ENCODE measurements around the gene ALDH1A2.

The ALDH1A2 gene

DNA sequence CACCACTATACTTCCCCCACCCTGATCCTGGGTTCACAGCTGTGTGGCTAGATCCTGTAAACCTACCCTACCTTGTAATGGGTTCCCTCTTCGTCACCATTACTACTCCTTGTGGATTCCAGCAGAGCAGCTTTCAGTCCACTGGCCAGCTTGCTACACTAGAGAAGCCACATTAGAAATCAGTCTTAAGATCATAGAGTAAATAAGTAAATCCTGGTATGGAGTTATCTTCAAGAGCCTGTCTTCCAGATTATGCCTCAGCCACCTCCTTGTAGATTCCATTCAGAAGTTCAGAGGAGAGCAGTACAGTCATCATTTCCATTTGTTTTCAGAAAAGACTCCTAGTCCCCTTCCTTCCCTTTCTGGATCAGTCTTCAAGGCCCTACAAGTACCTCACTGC is 123.7 kb downstream of the ALDH1A2 start:
- no peak for DNase-seq

DNA sequence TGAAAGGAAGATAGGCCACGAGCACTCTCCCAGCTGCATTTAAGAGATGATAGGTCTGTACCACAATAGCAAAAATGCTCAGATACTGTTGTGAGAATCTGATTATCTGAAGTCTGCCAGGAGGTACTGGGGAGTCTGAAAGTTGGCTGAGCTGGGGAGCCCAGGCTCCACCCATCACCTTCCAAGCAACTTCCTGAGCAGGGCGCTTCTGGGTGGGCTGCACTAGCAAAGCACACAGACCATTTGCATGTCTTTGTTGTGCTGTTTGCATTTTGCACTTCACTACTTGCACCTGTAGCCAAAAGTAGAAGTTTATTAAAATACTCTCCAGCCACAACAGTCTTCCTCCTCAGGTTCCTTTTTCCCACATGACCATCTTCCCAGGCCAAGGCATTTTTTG is 133.2 kb downstream of the ALDH1A2 start:
- no peak for DNase-seq

DNA sequence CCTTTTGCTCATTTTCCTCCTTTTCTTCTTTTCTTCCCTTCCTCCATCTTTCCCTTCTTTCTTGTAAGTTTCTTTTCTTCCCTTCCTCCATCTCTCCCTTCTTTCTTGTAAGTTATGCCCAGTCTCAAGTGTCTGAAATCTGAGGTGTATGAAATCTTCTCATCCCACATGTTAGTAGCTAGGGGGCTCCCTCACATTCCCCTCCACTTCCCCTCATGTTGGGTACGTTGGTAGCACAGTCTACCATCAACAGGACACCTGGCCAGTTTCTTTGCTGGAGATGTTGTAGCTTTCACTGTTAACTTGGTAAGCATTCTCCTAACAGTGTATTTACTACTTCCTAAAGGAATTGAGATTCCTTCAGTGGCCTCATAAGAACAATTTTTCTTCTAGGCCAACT is 133.9 kb downstream of the ALDH1A2 start:
- DNase-seq = no peak

DNA sequence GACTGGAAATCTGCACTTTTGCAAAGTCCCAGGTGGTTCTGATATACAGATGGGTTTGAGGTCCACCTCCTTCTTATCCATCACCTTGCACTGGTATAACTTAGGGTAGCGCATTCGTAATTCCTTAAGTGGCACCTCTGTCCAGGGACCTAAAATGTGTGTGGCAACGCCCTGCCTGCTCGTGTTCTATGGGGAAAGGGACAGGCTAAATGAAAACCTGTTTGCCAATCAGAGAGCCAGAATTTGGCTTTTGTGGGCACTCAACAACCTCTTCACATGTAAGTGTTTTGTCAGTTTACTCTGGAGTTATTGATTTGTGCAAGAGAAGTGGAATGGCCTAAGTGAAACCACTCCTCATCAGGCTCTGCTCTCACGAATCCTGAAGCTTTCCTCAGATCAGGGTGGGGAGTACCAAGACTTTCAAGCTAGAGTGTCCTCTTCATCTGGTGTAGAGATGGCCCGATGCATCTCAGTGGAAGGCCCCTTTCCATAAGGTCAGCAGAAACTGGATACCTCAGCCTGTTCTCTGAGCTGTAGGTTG is 138.3 kb downstream of the ALDH1A2 start:
- DNase-seq = no peak

DNA sequence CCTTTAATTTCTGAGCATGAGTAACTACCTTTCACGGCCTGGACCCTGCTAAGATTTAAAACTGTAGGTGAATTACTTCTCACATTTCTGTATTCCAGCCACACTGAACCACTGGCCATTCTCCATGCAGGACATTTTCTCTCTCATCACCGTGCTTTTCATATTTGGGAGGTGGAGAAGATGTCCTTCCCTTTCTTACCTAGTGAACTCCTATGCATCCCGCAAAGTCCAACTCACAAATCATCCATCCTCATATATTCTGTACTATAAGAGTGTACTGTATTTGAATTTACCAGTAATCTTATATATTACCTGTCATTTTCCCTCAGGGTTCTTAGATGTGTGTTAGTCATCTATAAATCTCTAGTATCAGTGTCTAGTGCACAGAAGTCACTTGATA is 139.9 kb downstream of the ALDH1A2 start:
- no peak for DNase-seq

DNA sequence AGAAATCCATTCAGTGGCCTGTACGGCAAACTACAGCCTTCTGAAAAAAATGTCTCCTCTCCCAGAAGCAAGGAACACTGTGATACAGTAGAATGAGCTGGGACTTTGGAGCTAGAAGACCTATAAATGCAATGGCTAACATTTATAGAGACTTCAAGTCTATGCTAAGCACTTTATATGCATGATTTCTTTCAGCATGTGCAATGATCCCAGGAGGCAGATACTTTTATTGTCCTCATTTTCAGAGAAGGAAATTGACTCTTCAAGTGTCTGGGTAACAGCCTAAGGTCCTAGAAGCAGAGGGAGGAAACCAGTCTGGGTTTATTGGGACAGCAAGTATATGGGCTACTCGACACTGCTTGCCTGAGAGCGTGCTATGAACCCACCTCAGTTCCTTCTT is 140.9 kb downstream of the ALDH1A2 start:
- no peak for DNase-seq

DNA sequence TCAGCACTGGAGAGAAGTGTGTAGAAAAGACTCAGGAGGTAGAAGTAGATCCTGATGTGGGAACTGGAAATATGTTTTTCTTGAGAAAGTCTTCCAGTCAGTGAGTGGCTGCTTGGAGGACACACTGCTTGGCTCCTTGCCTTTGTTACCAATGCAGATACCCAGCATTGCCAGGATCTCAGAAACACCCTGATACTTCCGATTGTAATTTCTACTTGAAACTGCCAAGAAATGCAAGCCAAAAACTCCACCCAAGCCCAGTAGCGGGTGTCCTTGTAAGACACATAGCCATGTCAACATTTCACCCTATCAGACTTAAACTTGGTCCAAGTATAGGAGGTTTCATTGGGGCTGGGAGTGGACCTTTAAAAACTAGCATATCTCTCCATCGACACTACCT is 141.8 kb downstream of the ALDH1A2 start:
- no peak for DNase-seq

DNA sequence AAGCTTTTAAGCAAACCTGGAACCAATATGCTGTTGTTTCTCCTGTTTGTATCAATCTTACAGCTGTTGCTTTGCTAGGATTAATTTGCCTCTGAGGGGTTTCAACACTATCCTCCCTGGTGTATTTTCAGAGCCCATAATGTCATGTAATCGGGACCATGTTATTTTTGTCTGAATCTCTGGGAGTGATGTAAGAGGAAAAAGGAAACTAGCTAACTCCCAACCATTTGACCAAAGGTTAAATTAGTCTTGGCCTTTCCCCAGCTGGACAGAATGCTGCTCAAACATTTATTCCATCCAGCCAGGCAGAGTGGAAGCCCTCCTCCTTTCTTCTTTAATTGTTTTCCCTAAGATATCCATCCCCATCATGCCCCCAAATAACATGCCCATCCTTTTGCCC is 142.2 kb downstream of the ALDH1A2 start:
- no peak for DNase-seq

DNA sequence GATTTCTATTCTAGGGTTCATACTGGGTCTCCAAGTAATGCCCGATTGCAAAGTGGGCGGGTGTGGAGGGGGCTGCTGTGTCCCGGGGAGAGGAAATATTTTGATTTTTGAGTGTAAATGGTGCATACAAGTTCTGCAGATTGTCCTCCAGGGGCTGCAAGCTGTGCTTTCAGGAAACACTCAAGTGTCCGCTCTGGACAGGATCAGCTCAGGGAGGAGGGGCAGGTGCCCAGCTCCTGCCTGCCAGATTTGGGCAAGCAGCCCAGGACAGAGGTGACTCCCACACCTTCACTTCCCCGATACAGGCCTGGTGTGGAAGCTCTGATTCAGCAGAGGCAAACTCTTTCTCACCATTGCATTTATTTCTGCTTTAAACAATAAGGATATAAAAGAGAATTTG is 142.7 kb downstream of the ALDH1A2 start:
- DNase-seq = no peak

DNA sequence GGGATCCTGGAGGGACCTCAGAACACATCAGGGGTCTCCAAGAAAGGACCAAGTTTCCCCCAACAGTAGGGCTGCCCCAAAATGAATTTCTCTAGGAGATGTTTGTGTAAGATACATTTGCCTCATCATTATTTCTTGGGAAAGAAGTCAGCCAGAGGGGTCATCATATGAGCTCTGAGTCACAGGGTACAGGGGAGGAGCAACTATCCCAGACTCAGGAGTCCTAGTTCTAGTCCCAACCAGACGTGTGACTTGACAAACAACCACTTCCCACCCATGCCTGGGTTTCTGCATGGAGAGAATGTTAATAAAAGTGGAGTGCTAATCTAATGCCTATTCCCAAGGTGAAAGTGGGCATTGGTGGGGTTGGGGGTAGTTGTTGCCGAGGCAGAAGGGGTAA is 144.1 kb downstream of the ALDH1A2 start:
- DNase-seq = peak; percentile 16

DNA sequence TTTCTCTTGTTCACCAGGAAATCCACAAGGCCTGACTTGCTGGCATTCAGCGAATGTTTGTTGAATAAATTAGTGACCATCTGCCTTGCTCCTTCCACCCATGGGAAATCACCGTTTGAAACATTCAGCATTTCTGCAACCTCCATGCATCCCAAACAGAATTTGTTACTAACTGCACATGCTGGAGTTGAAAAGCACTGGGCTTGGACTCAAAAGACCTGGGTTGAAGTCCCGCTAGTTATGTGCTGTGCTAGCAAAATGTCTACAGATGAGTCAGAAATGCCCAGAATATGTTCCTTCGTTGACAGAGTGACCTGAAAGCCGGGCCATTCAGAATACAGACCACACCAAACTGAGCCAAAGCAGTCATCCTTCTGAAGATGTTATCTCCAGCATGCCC is 144.6 kb downstream of the ALDH1A2 start:
- DNase-seq = no peak

DNA sequence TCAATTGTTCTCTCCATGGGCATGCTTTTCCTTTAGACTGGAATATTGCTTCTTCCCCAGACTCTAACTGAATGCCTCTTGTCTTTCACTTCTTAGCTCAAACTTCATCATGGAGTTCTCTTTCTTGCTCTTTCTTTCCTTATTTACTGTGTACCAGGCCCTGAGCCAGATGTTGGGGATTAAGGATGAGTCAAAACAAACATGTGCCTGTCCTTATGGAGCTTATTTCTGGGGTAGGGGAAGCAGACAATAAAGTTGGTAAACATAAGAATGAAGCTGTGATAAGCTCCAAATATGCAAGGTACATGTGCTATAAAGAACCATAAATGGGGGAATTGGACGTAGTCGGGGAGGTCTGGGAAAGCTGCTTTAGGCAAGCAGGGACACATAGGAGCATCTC is 145.8 kb downstream of the ALDH1A2 start:
- DNase-seq = no peak

DNA sequence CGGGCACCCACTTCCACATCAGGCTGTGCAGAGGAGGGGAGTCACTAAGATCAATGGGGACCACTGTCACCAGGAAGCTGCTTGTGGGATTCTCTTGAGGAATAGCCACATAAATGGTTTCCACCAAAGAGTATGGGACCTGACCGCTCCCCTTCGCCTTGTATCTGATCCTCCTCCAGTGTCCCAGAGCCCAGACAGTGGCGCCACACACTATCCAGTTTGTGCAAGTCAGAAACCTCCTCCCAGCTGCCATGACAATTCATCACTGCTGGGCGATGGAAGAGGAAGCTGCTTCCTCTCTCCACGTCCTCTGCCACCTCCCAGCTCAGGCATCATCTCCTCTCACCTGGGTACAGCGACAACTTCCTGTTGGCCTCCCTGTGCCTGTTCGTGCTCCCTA is 147.5 kb downstream of the ALDH1A2 start:
- no peak for DNase-seq

DNA sequence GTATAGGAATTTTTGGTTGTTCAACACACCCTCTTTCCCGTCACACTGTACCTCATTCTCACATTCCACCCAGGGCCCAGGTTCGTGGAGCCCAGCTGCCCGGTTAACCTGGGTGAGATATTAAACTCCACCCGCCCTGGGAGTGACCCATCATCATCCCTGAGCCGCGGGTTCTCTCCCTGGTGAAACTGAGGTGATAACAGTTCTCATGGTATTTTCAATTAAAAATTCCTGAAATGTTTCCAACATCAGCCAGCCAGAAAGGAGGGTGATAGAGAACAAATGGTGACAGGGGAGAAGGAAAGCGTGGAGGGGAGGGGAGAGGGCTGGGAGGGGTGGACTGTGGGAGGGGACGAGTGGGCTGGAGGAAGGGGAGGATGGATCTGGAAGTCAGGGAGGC is 148.8 kb downstream of the ALDH1A2 start:
- DNase-seq = no peak

DNA sequence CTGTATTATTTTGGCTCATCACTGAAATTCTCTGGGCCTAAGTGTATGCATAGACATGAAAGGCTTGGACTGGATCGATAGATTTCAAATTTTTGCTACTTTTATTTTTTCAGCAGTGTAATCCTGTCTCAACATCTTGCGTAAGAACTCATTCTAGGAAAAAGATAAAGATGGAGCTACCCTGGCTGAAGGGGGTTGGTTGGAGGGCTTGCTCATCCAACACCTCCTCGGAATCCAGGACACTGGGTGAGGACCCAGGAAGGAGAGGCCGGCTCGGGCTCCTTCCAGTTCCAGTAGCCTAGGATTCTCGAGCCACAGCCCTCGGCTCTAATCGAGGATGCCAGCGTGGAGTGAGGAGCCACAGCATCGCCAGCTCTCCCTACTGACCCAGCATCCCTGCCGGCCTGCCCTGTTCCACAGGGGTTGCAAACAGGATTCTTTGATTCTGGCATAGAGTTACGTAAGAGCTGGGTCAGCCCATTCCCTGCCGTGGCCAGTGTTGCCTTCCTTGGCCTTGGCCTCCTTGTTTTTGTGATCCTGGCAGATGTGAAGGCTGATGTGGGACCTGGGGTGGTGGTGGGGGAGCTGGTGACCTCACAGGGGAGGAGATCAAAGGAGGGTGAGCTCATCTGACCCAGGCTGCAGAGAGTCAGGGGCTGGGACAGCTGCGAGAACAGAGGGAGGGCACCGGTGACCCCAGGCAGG is 149.5 kb downstream of the ALDH1A2 start:
- no peak for DNase-seq

DNA sequence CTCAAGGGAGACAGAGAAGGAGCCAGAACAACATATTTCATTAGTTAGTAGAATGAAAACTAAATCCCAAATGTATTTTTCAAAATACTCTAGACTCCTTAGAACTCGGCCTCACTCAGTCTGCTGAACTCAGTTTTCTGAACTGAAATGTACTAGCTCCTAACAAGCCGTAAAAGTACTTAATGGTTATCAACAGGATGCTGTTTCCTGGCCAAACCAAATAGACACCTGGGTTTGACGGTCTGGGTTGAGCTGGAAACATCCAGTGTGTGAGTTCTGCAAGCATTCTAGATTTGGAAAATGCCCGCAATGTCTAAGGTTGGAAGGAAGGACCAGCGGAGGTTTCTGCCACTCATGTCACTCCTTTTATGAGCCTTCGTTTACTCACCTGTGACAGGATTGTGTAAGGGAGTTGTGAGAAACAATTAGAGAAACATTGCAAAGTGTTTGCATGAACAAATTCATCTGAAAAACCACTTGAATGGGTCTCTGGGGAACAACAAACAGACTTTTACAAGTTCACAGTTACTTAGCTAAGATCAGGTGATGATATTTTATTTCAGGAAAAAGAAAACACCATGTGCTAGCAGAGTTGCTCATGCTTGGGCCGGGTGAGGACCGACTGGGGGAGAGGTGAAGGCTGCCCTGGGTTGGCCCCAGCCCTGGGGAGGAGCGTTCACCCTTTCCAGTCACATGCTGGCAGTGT is 151.0 kb downstream of the ALDH1A2 start:
- DNase-seq = no peak

DNA sequence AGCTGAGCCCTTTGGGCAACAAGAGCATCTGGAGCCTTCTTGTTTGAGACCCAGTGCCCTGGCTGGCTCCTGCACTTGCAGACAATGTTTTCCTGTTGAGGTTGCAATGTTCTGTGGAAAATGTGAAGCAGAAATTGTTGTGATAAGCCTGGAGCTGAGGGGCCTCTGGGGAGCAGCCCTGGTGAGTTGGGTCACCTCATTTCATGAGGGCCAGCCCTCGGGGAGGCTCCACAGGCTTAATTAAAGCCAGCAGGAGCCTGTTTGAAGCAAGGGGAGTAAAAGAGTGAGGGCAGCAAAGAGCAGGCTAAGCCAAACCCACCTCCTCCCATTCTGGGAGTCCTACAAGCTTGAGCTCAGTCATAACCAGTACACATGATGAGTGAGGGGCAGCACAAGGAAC is 154.3 kb downstream of the ALDH1A2 start:
- no peak for DNase-seq

DNA sequence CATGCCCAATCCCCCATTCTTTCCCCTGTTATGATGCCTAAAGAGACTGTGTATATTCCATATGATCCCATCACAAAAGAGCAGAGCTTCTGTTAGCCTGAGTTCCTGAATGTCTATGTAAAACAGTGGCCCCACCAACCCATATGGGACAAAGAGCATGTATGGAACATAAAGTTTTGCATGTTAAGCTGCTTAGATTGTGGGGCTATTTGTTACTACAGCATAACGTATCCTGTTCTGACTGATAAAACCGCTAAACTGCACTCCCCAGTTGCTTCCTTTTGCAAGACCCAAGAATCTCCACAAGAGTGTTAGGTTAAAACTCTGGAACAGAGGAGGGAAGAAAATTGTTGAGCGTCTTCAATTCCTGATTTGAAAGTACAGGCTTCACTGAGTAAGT is 154.8 kb downstream of the ALDH1A2 start:
- DNase-seq = no peak

DNA sequence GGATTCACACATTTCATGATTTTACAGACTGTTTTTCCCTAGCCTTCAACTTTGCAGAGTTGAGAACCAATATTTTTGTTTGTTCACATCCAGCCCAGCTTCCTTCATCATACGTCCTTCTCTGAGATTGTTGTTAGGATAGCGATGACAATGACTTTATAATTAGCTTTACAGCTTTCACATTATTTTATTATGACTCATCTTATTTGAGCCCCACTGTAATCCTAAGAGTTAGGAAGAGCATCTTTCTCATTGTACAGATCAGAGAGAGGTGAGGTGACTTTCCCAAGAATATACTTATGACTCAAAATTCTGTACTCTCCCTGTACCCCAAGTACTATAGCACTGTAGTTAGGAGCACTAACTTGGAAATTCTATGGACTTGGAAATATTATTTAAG is 156.1 kb downstream of the ALDH1A2 start:
- no peak for DNase-seq

DNA sequence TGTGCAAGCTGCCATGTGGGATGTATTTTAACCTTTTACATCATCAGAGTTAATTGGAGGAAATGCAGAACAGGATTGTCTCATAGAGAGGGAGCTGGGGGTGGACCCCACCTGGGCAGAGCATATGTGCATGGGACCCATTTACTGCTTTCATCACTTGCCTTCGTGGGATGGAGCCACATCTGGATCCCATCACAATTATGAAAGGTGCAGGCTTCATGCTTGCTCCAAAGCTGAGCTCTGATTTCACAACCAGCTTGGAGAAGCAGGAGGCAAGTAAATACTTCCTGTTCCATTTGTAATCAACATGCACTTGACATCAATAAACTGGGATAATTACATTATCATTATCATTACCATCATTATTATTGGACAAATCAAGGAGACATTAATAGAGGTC is 161.9 kb downstream of the ALDH1A2 start:
- DNase-seq = no peak
